Gastrocnemius medialis (tissue), 4 donors: ENCODE data around the gene KCNK6. TPM values are rescaled to one million over a fixed set of nuclear protein-coding genes. Genes with fewer than 3 reads are reported as not detected.

ENCODE experiments used
- ATAC-seq, 2 donors: fragments of 150-250 bp; one replicate each; pipeline ENCODE4 v1.9.1; 2016
- DNase-seq, 2 donors: peaks; one replicate each; pipeline ENCODE4 v3.0.0-alpha.2; 2019
- H3K27ac ChIP-seq, 4 donors: fragments of 200-600 bp; sonication (generic); 1 replicate in 1 of 4; 2 replicates in 3 of 4; pipeline ENCODE4 v1.5.1; 2016 to 2018; ENCODE audit warnings: mild to moderate bottlenecking in 2 of 4, moderate library complexity in 1 of 4
- H3K27me3 ChIP-seq, 3 donors: fragments of 200-600 bp; sonication (generic) in 2 of 3; 1 replicate in 1 of 3; 2 replicates in 2 of 3; pipeline versions ENCODE4 v1.5.1 to v1.6.0; 2016 to 2019; ENCODE audit warnings: mild to moderate bottlenecking in 1 of 3, moderate library complexity in 1 of 3
- H3K36me3 ChIP-seq, 2 donors: fragments of 200-600 bp; sonication (generic) in 1 of 2; one replicate each; pipeline ENCODE4 v1.5.1; 2017 to 2018
- H3K4me1 ChIP-seq, 2 donors: fragments of 200-600 bp; sonication (generic) in 1 of 2; one replicate each; pipeline ENCODE4 v1.5.1; 2016 to 2017; ENCODE audit warnings: mild to moderate bottlenecking in 2 of 2
- H3K4me3 ChIP-seq, 4 donors: fragments of 200-600 bp; sonication (generic) in 3 of 4; 1 replicate in 1 of 4; 2 replicates in 3 of 4; pipeline ENCODE4 v1.5.1; 2016 to 2019; ENCODE audit warnings: mild to moderate bottlenecking in 2 of 4
- H3K9me3 ChIP-seq, 3 donors: fragments of 200-600 bp; sonication (generic) in 2 of 3; 1 replicate in 1 of 3; 2 replicates in 2 of 3; pipeline ENCODE4 v1.5.1; 2016 to 2019
- CTCF ChIP-seq, 5 experiments: fragments of 450-650 bp in 3 of 5; fragments of 200-600 bp in 2 of 5; sonication (generic) in 2 of 5; IDR thresholded peaks in 4 of 5; conservative IDR thresholded peaks in 1 of 5; 1 replicate in 4 of 5; 2 replicates in 1 of 5; pipeline ENCODE4 v1.5.1; 2016 to 2019; ENCODE audit warnings: antibody characterized with exemption in 5 of 5, mild to moderate bottlenecking in 3 of 5, moderate library complexity in 3 of 5
- POLR2A ChIP-seq, 2 donors: fragments of 450-650 bp; IDR thresholded peaks; one replicate each; pipeline ENCODE4 v1.6.1; 2017; ENCODE audit warnings: antibody characterized with exemption in 2 of 2, mild to moderate bottlenecking in 2 of 2, moderate library complexity in 2 of 2
- in situ Hi-C, 4 donors: fragments of 200-750 bp; cut with MboI; loops; one replicate each; pipeline versions ENCODE4 v1.15.0 to v1.8.0; 2017; ENCODE audit warnings: low sequenced_read_pairs in 4 of 4
- intact Hi-C: fragments of 100-400 bp; cut with DNase I; formaldehyde crosslinking; loops from one replicate; pipeline ENCODE4 v1.15.1; 2023; ENCODE audit warnings: low total_unique reads
- total RNA-seq, 4 donors: library from RNA; depleted of rRNA; stranded (reverse); fragments of >200 nt; gene quantifications; one replicate each; pipeline versions ENCODE4 v1.1.0 to v1.2.3, GENCODE V29; 2016

Gene KCNK6
- total RNA-seq, 4 donors from 2014 or later: 0.15 to 0.90 (median 0.41) TPM

- H3K4me1 ChIP-seq: no peaks in the 10 kb centered on the region
- H3K27ac ChIP-seq: no peak overlapping the region
- H3K27me3 ChIP-seq: no peaks in the 10 kb centered on the region
- H3K36me3 ChIP-seq: peaks cover 0 to 30% of the 10 kb centered on the region in 2 donors
- no peak for TF ChIP-seq CTCF (IDR thresholded peaks at IDR 0.05 in 4 of 5, conservative IDR thresholded peaks at IDR 0.05 in 1 of 5)
- no peak for TF ChIP-seq POLR2A (IDR thresholded peaks at IDR 0.05)
- in situ Hi-C loops (no loop called here), intact Hi-C loops (no loop called here)
- H3K4me3 ChIP-seq: no peak overlapping the region
- no peak for DNase-seq
- H3K9me3 ChIP-seq: no peaks in the 10 kb centered on the region
- ATAC-seq: no peak
These were observed 13.4 kb upstream of the KCNK6 start for GRCh38 chr19:38306236-38306635.

GRCh38 chr19:38307076-38307475 lies 12.6 kb upstream of the KCNK6 start:
- H3K9me3 ChIP-seq: no peaks in the 10 kb centered on the region
- TF ChIP-seq CTCF (IDR thresholded peaks at IDR 0.05 in 4 of 5, conservative IDR thresholded peaks at IDR 0.05 in 1 of 5) (no peak), POLR2A (IDR thresholded peaks at IDR 0.05) (no peak)
- peaks cover 0 to 30% of the 10 kb centered on the region in 2 donors for H3K36me3 ChIP-seq
- H3K4me1 ChIP-seq: no peaks in the 10 kb centered on the region
- in situ Hi-C loops (no loop called here), intact Hi-C loops (no loop called here)
- DNase-seq (no peak), ATAC-seq (no peak)
- H3K4me3 ChIP-seq: no peak overlapping the region
- no peaks in the 10 kb centered on the region for H3K27me3 ChIP-seq
- H3K27ac ChIP-seq: no peak overlapping the region

GRCh38 chr19:38307597-38307996 lies 12.0 kb upstream of the KCNK6 start:
- in situ Hi-C loops: no loop called here
- Histone ChIP-seq H3K4me1 (no peaks in the 10 kb centered on the region), H3K4me3 (no peak overlapping the region), H3K27me3 (no peaks in the 10 kb centered on the region), H3K27ac (no peak overlapping the region), H3K9me3 (no peaks in the 10 kb centered on the region), H3K36me3 (peaks cover 0 to 30% of the 10 kb centered on the region in 2 donors)
- DNase-seq: no peak
- intact Hi-C loops: no loop called here
- ATAC-seq: no peak
- TF ChIP-seq POLR2A (IDR thresholded peaks at IDR 0.05): no peak
- TF ChIP-seq CTCF (IDR thresholded peaks at IDR 0.05 in 4 of 5, conservative IDR thresholded peaks at IDR 0.05 in 1 of 5): no peak

GRCh38 chr19:38308006-38308766 lies 11.5 kb upstream of the KCNK6 start:
- TF ChIP-seq POLR2A (IDR thresholded peaks at IDR 0.05) (no peak), CTCF (IDR thresholded peaks at IDR 0.05 in 4 of 5, conservative IDR thresholded peaks at IDR 0.05 in 1 of 5) (no peak)
- Histone ChIP-seq H3K27me3 (no peaks in the 10 kb centered on the region), H3K27ac (no peak overlapping the region), H3K9me3 (no peaks in the 10 kb centered on the region), H3K36me3 (peaks cover 0 to 30% of the 10 kb centered on the region in 2 donors), H3K4me3 (no peak overlapping the region), H3K4me1 (no peaks in the 10 kb centered on the region)
- no peak for ATAC-seq
- in situ Hi-C loops (no loop called here), intact Hi-C loops (no loop called here)
- no peak for DNase-seq
